HUDEP-2 (cell line): Measurements from ENCODE around the gene FAM185A.
"Not testable (repeated sequence)": the region's sequence is repeated elsewhere in the genome, so short reads cannot be mapped to it uniquely, and the experiment has no call there.

Experiments used
- DNase-seq, 76 experiments: peaks; one replicate each; lab custom pipeline; 2025; ENCODE audit not compliant: unreplicated experiment in 76 of 76; lab: John Stamatoyannopoulos, UW

Gene FAM185A

DNA sequence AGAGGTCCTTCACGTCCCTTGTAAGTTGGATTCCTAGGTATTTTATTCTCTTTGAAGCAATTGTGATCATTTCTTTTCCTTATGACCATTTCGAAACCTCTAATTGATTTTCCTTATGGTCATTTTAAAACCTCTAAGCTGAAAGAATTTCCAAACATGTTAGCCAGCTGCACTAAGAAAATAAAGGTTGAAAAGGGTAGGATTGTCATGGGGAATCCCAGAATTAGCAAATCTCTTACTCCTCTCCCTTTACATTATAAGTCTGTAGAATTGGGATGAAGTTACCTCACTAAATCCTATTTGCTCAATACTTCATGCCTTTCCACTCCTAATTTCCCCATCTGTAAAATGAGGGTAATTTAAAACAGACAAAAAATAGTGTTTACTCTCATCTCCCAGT lies 79.5 kb downstream of the FAM185A start:
- no peak for DNase-seq

DNA sequence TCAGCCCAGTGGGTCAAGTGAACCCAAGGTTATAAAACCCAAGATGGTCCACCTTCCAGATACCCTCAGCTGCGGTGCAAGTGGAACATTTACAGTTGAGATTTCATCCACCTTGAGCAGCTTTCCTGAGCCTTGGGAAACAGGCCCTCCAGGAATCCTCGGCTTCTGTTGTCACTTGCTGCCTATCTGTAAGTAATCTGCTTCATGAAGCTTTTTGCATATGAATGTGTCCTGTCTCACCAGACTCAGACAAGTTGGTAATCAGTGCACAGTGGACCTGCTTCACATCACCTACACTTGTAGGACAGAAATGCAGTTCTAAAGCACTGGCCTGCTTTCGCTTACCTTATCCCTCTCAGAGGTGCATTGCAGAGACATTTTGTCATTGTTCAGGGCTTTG lies 80.3 kb downstream of the FAM185A start:
- no peak for DNase-seq

DNA sequence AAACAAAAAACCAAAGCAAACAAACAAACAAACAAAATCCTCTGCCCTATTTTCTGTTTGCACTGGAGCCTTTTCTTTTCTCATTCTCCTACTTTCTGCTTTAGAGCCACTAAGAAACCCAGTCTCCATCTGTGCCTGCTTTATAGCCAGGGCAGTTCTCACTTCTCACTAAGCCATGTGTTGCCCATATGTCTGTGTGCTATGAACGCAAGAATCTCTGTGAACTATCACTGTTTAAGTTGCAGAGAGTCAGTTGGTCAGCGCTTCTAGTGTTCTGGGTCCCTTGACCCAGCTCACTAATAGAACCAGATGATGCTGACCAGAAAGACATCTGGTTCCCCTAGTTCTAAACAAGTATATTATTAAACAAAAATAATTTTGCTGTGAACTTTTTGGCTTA lies 81.4 kb downstream of the FAM185A start:
- DNase-seq: no peak

DNA sequence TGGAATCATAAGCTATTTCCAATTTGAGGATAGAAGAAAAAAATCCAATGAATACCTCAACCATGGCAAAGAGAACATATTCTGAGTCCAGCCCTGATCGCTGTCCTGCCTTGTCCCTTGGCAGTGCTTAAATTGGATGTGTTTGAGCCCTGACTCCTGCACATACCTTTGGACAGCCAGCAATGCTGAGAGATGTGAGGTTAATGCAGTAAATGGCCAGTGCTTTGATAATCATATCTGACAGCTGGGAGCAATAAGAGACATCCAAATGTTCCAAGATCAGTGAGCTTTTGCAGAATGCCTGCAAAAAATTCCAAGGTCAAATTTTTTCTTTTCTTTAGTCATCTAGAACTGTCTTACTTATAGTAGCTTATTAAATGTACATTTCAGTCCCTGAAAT lies 83.9 kb downstream of the FAM185A start:
- no peak for DNase-seq

DNA sequence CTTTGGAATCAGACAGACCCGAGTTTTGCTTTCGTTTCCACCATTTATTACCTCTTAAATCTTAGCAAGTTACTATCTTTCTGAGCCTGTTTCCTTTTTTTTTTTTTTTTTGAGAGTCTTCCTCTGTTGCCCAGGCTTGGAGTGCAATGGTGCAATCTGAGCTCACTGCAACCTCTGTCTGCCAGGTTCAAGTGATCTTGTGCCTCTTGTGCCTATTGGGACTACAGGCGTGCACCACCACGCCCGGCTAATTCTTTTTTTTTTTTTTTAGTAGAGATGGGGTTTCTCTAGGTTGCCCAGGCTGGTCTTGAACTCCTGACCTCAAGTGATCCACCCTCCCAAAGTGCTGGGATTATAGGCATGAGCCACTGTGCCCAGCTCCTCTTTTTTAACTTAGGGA lies 84.5 kb downstream of the FAM185A start:
- DNase-seq: no peak

DNA sequence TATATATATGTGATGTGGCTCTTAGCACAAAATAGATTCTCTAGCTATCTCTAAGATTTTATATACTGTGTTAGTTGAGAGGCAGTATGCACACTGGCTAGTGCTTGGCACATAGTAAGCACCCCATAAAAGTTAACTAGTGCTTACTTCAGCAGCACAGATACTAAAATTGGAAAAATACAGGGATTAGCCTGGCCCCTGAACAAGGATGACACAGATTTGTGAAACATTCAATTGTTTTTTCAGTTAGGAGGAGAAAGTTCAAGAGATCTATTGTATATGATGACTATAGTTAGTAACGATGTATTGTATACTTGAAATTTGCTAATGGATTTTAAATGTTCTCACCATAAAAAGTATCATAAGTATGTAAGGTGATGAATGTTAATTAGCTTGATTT lies 85.7 kb downstream of the FAM185A start:
- DNase-seq: no peak

DNA sequence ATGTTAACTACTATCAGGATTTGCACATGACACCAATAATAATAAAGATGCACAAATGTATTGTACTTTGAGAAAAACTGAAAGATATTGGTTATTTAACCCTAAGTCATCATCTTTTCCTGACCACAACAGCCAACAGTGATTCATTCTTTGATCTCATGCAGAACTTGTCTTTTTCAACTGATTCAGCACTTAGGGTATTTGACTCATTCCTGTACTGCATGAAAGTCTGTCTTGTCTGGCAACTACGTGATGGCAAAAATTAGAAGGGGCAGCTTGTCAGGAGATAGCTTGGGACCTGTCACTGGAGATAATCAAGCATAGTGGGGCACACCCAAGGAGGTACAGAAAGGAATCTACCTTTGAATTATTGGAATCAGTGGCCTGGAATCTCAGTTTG lies 86.2 kb downstream of the FAM185A start:
- no peak for DNase-seq

DNA sequence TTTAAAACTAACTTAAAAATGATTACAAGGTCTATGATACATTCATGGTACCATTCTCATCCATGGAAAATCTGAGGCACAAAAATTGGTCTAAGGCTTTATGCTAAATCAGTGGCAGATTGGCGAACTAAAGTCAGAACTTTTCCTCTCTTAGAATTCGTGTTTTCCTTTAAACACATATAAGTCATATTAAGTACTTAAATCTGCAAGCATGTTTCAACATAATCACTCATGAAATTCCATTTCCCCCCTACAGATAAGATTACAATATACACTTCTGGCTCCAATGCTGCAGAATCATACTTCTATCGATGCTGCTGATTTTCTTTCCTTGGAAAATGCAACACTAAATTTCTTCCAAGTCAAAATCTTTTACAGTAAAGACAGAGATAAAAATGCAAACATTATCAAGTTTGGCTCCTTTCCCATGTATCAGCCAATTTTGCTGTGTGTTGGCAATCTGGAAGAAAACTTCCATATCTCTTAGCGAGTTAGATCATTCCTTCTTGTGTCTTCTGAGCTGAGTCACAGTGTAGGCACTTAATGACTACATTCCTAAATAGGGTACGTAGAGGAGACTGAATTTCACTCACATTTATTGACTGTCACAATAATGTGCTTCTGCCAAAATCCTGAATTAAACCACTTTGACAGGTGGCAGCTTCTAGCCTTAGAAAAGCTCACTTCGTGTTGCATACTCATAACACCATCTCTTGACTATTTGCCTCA lies 87.6 kb downstream of the FAM185A start:
- DNase-seq: no peak

DNA sequence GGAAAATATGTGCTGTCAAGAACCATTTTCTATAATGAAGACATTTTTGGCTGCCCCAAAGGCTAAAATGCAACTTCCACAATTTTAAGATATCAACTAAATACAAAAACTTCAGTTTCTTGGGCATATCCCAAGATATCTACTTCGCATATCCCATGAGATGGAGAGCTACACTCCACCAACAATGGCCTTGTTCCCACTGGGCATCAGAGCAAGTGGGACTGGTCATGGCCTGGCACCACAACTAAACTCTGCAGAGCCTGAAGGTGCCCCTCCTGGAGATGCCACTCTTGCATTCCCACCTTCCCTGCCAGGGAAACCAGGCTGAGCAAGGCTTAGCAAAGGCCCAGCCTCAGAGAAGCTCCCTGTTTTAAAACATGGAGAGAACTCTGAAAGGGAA lies 88.2 kb downstream of the FAM185A start:
- no peak for DNase-seq

DNA sequence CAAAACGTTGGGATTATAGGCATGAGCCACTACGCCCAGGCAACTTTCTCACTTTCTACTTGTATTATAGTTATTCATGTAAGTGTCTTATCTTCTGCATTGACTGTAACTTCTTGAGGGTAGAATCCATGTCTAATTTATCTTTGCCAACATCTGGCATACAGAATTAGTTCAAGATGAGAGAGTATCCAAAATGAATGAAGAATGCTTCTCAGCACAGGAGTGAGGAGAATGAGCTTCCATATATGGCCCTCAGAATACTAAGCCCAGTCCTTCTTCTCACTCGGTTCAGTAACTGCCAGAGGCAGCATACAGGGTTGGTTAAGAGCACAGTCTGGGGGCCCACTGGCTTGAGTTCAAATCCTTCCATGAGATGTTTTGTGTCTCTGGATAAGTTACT lies 89.0 kb downstream of the FAM185A start:
- DNase-seq: no peak

DNA sequence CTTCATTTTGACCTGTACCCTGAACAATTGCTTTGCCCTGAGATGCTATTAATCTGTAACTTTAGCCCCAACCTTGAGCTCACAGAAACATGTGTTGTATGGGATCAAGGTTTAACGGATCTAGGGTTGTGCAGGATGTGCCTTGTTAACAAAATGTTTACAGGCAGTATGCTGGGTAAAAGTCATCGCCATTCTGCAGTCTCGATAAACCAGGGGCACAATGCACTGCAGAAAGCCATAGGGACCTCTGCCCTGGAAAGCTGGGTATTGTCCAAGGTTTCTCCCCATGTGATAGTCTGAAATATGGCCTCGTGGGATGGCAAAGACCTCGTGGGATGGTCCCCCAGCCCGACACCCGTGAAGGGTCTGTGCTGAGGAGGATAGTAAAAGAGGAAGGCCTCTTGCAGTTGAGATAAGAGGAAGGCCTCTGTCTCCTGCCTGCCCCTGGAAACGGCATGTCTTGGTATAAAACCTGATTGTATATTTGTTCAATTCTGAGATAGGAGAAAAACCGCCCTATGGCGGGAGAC lies 89.8 kb downstream of the FAM185A start:
- DNase-seq: not testable (repeated sequence)

DNA sequence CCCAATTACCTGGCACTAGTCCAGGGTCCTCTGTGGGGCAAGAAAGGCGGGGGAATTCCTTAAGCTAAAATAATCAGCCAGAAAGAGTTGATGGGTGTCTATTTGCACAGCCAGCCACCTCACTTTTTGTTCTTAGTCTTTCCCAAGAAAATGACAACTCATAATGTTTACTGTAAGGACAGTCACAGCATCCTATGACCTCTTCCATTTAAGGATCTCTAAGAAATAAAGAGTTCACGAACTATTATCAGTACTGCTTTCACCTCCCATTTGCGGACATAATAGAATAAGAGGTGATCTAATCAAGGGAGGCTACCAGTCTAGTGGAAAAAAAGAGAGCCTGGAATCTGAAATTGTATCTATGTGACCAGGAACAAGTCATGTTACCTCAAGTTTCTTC lies 91.6 kb downstream of the FAM185A start:
- no peak for DNase-seq

DNA sequence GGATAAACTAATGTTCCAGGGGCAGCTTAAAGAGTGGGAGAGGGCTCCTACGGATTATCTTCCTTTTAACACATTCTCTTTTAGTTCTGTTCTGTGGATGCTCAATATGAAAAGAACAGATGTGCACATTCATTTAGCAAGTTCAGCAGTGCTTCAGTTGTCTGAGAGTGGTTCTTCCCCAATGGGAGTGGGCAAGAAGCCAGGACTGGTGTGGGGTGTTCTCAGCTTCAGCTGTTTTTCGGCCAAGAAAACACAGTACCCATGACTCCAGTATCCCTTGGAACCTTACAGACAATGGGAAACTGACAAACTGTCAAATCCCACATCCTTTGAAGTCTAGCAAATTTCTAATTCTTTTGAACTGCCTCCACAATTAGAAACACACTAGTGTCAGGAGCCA lies 92.5 kb downstream of the FAM185A start:
- DNase-seq: no peak

DNA sequence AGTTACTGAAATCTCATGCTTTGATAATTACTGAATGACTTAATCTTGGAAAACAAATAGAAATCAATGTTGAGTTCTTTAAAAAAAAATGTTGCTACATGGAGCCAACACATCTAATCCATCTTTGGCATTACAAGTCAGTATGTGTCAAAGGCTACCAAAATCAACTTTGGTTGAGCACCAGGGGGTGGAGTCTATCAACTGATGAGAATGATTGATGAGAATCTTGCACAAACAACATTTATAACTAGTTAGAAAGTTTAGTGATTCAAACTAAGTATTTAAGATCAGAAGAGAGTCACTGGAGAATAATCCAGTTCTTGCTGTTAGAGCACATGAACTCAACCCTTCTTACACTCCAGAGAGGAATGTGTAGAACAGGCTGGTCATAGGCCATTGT lies 93.5 kb downstream of the FAM185A start:
- DNase-seq: no peak

DNA sequence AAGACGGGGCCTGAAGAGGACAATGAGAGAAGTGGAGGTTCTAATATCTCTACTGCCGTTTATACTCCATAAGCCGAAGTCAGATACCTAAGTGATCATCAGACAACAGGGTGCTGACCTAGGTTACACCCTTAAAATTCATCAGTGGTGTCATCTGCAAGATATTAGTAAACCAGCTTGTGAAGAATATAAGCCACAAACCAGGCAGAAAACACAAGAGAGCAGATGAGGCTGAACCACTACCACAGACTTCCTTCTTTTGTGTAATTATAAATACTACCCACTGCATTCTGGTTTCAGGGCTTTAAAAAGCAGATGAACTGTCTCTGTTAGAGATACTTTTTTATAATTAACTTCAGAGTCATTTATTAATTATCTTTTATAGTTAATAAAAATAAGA lies 95.1 kb downstream of the FAM185A start:
- no peak for DNase-seq

DNA sequence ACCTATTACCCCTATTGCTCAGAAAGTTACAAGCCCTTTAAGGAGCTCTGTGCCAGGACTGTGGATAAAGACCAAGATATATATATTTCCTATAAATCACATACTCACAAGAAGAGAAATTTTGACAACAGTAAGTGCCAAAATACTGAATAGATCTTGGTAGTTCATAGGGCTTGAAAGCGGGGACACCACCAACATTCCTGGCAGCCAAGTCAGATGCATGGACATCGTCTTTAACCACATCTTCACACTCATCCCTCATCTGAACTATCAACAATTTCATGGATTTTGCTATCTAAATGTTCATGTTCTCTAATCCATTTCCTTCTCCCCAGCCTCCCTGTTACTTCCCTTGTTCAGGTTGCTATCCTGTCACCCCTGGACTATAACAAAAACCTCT lies 96.5 kb downstream of the FAM185A start:
- no peak for DNase-seq

DNA sequence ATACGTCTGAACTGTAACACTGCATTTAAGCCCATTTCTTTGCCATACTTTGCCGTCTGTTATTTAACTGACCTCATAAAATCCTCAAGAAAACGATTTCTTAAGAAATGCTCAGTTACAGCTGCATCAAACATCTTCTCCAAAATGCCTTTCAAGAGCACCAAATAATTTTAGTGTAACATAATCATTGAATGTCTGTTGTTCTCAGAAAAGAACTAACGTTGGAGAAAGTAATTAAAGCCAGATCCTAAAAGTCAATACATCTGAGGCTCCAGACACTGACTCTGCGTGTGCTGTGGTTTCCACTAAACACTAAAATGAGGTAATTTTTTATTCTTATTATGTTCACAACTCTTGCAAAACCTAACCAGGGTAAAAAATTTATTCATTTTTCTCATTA lies 100.3 kb downstream of the FAM185A start:
- DNase-seq: no peak

DNA sequence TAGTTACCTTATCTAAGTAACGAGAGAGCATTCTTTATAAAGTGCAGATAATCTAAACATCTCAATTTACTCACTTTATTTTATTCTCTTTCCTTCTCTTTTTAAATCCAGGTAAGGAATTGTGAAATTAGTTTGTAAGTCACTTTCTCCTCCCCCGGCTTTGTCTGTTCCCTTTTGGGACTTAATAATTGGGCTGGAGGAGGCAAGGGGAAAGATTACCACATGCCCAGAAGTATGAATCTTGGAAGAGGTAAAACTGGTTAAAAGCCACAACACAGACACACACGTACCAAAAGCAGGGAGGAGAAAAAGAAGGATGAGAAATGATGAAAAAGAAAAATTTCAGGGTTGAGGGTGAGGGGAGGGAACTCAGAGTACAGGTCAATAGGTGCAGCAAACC lies 100.7 kb downstream of the FAM185A start:
- no peak for DNase-seq

DNA sequence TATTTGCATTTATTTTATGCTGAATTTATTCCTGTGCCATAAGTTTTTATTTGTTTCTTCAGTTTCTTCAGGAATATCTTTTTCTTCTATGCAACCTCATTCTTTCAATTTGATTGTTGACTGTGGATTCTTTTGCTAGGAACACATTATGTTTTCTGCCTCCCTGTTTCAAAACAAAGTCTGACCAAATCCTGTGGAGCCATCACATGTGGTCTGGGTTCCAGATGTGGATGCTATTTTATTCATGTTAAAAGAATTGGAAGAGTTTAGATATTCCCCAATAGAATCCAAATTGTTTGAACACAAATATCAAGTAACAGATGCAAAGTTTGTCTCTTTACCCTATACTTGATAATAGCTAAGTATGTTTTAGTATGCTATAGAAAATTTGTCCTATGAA lies 107.2 kb downstream of the FAM185A start:
- no peak for DNase-seq
